ENCODE data around the gene PHLDA1.

- no peak for TF ChIP-seq EZH2 (IDR thresholded peaks at IDR 0.05; ENCODE audit: low read length)
- TF ChIP-seq, protein P1, sequence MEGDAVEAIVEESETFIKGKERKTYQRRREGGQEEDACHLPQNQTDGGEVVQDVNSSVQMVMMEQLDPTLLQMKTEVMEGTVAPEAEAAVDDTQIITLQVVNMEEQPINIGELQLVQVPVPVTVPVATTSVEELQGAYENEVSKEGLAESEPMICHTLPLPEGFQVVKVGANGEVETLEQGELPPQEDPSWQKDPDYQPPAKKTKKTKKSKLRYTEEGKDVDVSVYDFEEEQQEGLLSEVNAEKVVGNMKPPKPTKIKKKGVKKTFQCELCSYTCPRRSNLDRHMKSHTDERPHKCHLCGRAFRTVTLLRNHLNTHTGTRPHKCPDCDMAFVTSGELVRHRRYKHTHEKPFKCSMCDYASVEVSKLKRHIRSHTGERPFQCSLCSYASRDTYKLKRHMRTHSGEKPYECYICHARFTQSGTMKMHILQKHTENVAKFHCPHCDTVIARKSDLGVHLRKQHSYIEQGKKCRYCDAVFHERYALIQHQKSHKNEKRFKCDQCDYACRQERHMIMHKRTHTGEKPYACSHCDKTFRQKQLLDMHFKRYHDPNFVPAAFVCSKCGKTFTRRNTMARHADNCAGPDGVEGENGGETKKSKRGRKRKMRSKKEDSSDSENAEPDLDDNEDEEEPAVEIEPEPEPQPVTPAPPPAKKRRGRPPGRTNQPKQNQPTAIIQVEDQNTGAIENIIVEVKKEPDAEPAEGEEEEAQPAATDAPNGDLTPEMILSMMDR (optimal IDR thresholded peaks at IDR 0.05 in 1 of 3, IDR thresholded peaks at IDR 0.05 in 1 of 3, conservative IDR thresholded peaks at IDR 0.05 in 1 of 3; ENCODE audit: extremely low read depth in 1 of 3, insufficient read depth in 2 of 3, low read length in 3 of 3) = no peak
Measured at GRCh38 chr12:75994069-75994740, 37.4 kb downstream of the PHLDA1 start.

Data from keratinocyte (primary cell).